ENCODE data around the gene RNF7.
"Not testable (repeated sequence)": the region's sequence is repeated elsewhere in the genome, so short reads cannot be mapped to it uniquely, and the experiment has no call there.

Gene RNF7

GRCh38 chr3:141788750-141789149, 50.7 kb downstream of the RNF7 start:
- not testable (repeated sequence) for H3K27me3 ChIP-seq (ENCODE audit: insufficient read depth, low read length, poor library complexity); H3K27ac ChIP-seq (ENCODE audit: low read length); H3K36me3 ChIP-seq (ENCODE audit: insufficient read depth, low read length); H3K79me2 ChIP-seq (ENCODE audit: insufficient read depth, low read length); H2AFZ ChIP-seq (ENCODE audit: low read depth, low read length); H3K9ac ChIP-seq (ENCODE audit: low read depth, low read length); H4K20me1 ChIP-seq (ENCODE audit: insufficient read depth, low read length); H3K9me3 ChIP-seq (ENCODE audit: insufficient read depth, low read length, severe bottlenecking); H3K4me1 ChIP-seq (ENCODE audit: insufficient read depth, low read length); DNase-seq; ATAC-seq (ENCODE audit: insufficient read depth, low read depth); H3K4me2 ChIP-seq (ENCODE audit: insufficient read depth, low read length); H3K4me3 ChIP-seq (ENCODE audit: low read depth in 1 of 2, low read length in 2 of 2)

GRCh38 chr3:141789281-141789680, 51.2 kb downstream of the RNF7 start:
- H3K4me3 ChIP-seq (ENCODE audit: low read depth in 1 of 2, low read length in 2 of 2): no peak overlapping the region
- no peak for DNase-seq
- no peaks in the 10 kb centered on the region for H3K79me2 ChIP-seq (ENCODE audit: insufficient read depth, low read length)
- no peaks in the 10 kb centered on the region for H3K27me3 ChIP-seq (ENCODE audit: insufficient read depth, low read length, poor library complexity)
- H3K4me1 ChIP-seq (ENCODE audit: insufficient read depth, low read length): no peaks in the 10 kb centered on the region
- H3K9me3 ChIP-seq (ENCODE audit: insufficient read depth, low read length, severe bottlenecking): no peaks in the 10 kb centered on the region
- no peaks in the 10 kb centered on the region for H4K20me1 ChIP-seq (ENCODE audit: insufficient read depth, low read length)
- TF ChIP-seq CTCF (IDR thresholded peaks at IDR 0.05; ENCODE audit: borderline replicate concordance, extremely low read depth, low read length, poor library complexity, severe bottlenecking): peak; percentile 9
- TF ChIP-seq EZH2 (IDR thresholded peaks at IDR 0.05; ENCODE audit: borderline replicate concordance, low read depth, low read length, severe bottlenecking): no peak
- H3K36me3 ChIP-seq (ENCODE audit: insufficient read depth, low read length): no peaks in the 10 kb centered on the region
- no peak overlapping the region for H3K27ac ChIP-seq (ENCODE audit: low read length)
- ATAC-seq (ENCODE audit: insufficient read depth, low read depth): peak; percentile 45; the same call in 1 of the 3 replicates
- no peak overlapping the region for H3K9ac ChIP-seq (ENCODE audit: low read depth, low read length)
- H3K4me2 ChIP-seq (ENCODE audit: insufficient read depth, low read length): no peak overlapping the region
- H2AFZ ChIP-seq (ENCODE audit: low read depth, low read length): peak overlapping the region; percentile 38; the same call in 1 of the 2 replicates

GRCh38 chr3:141790171-141790570, 52.1 kb downstream of the RNF7 start:
- H3K9me3 ChIP-seq (ENCODE audit: insufficient read depth, low read length, severe bottlenecking): no peaks in the 10 kb centered on the region
- H3K27me3 ChIP-seq (ENCODE audit: insufficient read depth, low read length, poor library complexity): no peaks in the 10 kb centered on the region
- no peak overlapping the region for H3K27ac ChIP-seq (ENCODE audit: low read length)
- H3K4me3 ChIP-seq (ENCODE audit: low read depth in 1 of 2, low read length in 2 of 2): no peak overlapping the region
- no peak overlapping the region for H3K9ac ChIP-seq (ENCODE audit: low read depth, low read length)
- no peaks in the 10 kb centered on the region for H3K79me2 ChIP-seq (ENCODE audit: insufficient read depth, low read length)
- ATAC-seq (ENCODE audit: insufficient read depth, low read depth) (no peak), DNase-seq (no peak)
- H4K20me1 ChIP-seq (ENCODE audit: insufficient read depth, low read length): no peaks in the 10 kb centered on the region
- no peaks in the 10 kb centered on the region for H3K36me3 ChIP-seq (ENCODE audit: insufficient read depth, low read length)
- H2AFZ ChIP-seq (ENCODE audit: low read depth, low read length): no peak overlapping the region
- peaks cover 7% of the 10 kb centered on the region for H3K4me1 ChIP-seq (ENCODE audit: insufficient read depth, low read length)
- TF ChIP-seq CTCF (IDR thresholded peaks at IDR 0.05; ENCODE audit: borderline replicate concordance, extremely low read depth, low read length, poor library complexity, severe bottlenecking) (no peak), EZH2 (IDR thresholded peaks at IDR 0.05; ENCODE audit: borderline replicate concordance, low read depth, low read length, severe bottlenecking) (no peak)
- no peak overlapping the region for H3K4me2 ChIP-seq (ENCODE audit: insufficient read depth, low read length)

GRCh38 chr3:141792495-141792894, 54.4 kb downstream of the RNF7 start:
- no peak for ATAC-seq (ENCODE audit: insufficient read depth, low read depth)
- no peaks in the 10 kb centered on the region for H4K20me1 ChIP-seq (ENCODE audit: insufficient read depth, low read length)
- H3K27ac ChIP-seq (ENCODE audit: low read length): no peak overlapping the region
- no peaks in the 10 kb centered on the region for H3K9me3 ChIP-seq (ENCODE audit: insufficient read depth, low read length, severe bottlenecking)
- H3K4me3 ChIP-seq (ENCODE audit: low read depth in 1 of 2, low read length in 2 of 2): no peak overlapping the region
- no peak overlapping the region for H3K9ac ChIP-seq (ENCODE audit: low read depth, low read length)
- no peak overlapping the region for H2AFZ ChIP-seq (ENCODE audit: low read depth, low read length)
- no peak for DNase-seq
- H3K36me3 ChIP-seq (ENCODE audit: insufficient read depth, low read length): no peaks in the 10 kb centered on the region
- H3K79me2 ChIP-seq (ENCODE audit: insufficient read depth, low read length): no peaks in the 10 kb centered on the region
- TF ChIP-seq CTCF (IDR thresholded peaks at IDR 0.05; ENCODE audit: borderline replicate concordance, extremely low read depth, low read length, poor library complexity, severe bottlenecking) (no peak), EZH2 (IDR thresholded peaks at IDR 0.05; ENCODE audit: borderline replicate concordance, low read depth, low read length, severe bottlenecking) (no peak)
- peaks cover 30% of the 10 kb centered on the region for H3K4me1 ChIP-seq (ENCODE audit: insufficient read depth, low read length)
- H3K27me3 ChIP-seq (ENCODE audit: insufficient read depth, low read length, poor library complexity): no peaks in the 10 kb centered on the region
- H3K4me2 ChIP-seq (ENCODE audit: insufficient read depth, low read length): no peak overlapping the region
